Activated naive CD8-positive, alpha-beta T cell treated with anti-CD3 and anti-CD28 coated beads, Interleukin-2, amount 50 U/mL, for 16 hours (primary cell): ENCODE results near the gene CTSL.

Source experiments
- DNase-seq: peaks from one replicate; pipeline ENCODE4 v3.0.0-alpha.2; 2020; ENCODE audit warnings: low read depth, low spot score

CTSL gene

DNA sequence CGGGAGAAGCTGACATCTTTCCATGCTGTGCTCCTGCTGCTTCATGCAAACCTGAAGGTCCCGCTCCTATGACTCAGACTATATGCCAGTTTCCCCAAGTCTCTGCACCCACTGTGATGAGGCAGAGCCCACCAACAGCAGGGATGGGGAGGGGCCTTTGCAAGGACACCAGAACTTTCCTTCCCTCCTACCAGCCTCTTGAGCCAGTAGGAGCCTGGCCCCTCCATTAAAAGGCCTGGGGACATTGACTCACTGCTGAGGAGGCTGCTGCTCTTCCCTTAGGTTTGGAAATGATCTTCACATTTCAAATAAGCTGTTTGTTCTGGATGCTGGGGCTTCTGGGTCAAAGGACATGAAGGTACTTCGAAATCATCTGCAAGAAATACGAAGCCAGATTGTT, 26.1 kb upstream of the CTSL start:
- DNase-seq = no peak

GRCh38 chr9:87701491-87701890, 24.4 kb upstream of the CTSL start:
- no peak for DNase-seq

DNA sequence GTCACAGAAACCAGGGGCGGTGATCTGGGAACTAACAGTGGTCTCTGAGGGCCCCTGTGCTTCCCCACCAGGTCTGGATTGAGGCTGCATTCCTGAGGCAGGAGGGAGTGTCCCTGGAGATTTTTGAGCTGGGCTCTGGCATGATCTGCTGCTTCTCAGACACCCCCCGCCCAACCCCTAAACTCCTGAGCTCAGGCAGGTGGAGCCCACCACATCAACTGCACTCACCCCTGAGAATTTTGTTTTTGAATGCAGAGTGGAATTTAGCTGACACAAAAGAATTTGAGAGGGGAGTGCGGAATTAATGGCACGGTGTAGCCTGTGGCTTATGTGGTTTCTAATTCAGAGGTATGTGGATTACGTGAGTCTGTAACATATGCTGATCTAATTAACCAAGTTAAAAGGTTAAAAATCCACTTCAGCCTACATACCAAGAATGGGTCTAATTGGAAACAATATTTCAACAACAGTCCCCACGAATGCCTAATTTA, 23.9 kb upstream of the CTSL start:
- no peak for DNase-seq

GRCh38 chr9:87702921-87703320, 23.0 kb upstream of the CTSL start:
- no peak for DNase-seq

- no peak for DNase-seq
These were observed 22.2 kb upstream of the CTSL start for GRCh38 chr9:87703636-87704276.

- DNase-seq = no peak
These were observed 21.6 kb upstream of the CTSL start for GRCh38 chr9:87704342-87704741.

GRCh38 chr9:87706066-87706739, 19.7 kb upstream of the CTSL start:
- no peak for DNase-seq

DNA sequence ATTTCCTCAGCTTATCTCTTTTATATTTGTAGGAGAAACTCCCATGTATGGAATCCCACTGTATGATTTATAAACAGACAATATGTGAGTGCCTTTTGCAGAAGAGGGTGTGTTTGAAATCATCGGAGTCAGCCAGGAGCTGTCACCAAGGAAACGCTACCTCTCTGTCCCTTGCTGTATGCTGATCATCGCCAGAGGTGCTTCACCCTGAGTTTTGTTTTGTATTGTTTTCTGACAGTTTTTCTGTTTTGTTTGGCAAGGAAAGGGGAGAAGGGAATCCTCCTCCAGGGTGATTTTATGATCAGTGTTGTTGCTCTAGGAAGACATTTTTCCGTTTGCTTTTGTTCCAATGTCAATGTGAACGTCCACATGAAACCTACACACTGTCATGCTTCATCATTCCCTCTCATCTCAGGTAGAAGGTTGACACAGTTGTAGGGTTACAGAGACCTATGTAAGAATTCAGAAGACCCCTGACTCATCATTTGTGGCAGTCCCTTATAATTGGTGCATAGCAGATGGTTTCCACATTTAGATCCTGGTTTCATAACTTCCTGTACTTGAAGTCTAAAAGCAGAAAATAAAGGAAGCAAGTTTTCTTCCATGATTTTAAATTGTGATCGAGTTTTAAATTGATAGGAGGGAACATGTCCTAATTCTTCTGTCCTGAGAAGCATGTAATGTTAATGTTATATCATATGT, 18.0 kb upstream of the CTSL start:
- DNase-seq = no peak

DNA sequence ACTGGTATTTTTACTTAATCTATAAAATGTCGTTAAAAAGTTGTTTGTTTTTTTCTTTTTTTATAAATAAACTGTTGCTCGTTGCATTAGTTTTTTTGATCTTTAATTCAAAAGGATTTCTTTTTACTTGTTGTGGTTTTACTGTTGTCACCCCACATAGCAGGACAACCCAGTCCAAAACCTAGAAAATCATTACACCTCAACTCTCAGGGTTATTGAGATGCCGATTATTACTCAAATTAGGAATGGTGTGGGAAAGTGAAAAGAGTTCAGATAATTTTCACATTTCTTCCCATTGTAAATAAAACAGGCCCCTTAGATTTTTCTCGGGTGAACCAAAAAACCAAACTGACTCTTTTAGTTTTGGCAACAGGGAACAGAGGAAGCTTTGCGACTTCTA, 17.4 kb upstream of the CTSL start:
- DNase-seq = no peak

GRCh38 chr9:87708986-87709728, 16.8 kb upstream of the CTSL start:
- DNase-seq = no peak

DNA sequence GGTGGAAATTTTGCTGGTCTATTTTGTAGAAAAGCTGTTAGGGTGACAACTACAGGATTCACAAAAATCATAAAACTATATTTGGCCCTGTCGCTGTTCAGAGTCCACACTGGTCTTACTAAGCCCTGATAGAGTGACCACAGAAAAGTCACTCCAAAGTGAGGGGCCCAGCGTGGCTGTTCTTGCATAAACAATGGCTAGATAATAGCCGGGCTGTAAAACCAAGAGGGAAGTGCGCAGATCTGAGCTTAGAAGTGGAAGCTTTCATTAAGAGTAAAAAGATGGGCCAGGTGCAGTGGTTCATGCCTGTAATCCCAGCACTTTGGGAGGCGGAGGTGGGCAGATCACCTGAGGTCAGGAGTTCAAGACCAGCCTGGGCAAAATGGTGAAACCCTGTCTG, 15.5 kb upstream of the CTSL start:
- DNase-seq = no peak

DNA sequence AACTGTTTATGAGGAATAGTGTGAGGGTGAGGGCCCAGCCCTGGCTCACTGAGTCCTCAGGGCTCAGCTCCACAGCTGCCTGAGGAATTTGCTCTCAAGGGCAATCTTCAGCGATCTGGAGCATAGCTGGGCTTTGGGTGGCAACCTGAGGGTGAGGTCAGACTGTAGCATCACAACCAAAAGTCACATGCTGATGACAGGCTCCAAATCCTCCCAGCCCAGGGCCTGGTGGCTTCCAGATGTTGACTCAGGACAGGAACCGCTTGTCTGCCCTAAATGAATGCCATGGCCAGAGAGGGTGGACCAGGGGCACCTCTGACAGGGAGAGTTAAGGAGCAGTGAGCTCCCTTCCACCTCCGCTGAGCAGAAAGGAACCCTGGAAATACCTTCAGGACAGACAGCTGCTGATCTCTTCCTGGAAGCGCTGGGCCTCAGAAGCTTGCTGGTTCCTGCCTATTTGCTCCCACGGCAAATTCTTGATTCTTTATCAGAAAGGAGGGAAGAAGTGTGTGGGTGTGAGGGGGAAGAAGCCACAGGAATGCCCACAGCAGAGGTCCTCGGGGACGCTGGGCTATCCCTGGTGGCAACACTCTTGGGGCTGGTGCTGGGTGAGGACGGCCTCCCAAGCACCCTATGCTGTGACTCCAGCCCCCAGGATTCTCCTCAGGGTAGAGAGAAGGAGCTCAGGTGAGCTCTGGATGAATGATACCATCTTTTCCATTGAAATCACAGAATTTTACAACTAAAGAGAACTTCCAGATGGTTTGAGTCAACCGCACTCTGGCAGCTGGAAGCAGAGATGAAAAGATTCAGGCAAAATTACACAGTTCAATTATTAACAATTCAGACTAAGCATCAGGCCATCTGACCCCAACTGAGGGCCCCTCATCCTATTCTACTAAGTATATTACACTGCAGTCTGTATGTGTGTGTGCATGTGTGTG, 13.8 kb upstream of the CTSL start:
- no peak for DNase-seq

- no peak for DNase-seq
These were observed 13.1 kb upstream of the CTSL start for GRCh38 chr9:87712801-87713277.

GRCh38 chr9:87713278-87713987, 12.5 kb upstream of the CTSL start:
- DNase-seq = no peak

DNA sequence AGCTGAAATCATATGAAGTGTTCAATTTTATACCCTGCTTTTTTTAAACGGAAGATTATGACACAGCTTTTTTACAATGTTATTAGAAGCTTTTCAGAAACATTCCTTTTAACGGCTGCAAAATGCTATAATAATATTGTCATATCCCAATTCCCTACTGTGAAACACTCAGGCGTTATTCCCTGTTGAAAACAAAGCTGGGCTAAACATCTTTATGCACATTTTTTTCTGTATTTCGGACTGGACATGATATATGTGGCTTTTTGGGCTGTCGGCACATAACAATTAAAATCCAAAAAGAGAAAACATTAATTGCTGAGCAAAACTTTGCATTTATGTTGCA, 12.0 kb upstream of the CTSL start:
- no peak for DNase-seq

GRCh38 chr9:87714819-87715218, 11.1 kb upstream of the CTSL start:
- DNase-seq = no peak

DNA sequence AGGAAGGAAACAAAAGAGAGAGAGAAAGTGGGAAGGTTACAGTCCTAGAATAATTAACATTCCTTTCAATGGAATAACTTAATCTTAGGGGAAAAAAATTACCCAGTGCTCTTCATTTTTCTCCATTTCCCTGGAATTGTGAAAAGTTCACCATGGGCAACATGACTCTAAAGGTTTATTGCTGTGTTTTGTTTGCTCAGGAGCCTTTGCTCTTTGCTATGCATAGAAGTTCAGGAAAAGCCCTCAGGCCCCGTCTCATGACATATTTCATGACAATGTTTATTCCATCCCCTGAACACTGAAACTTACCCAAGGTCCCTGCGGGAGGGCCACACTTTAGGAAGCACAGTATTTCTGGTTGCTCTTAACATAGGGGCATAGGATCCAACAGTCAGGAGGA, 9.8 kb upstream of the CTSL start:
- DNase-seq = no peak

GRCh38 chr9:87717456-87717855, 8.5 kb upstream of the CTSL start:
- no peak for DNase-seq

GRCh38 chr9:87718231-87718630, 7.7 kb upstream of the CTSL start:
- DNase-seq = no peak

DNA sequence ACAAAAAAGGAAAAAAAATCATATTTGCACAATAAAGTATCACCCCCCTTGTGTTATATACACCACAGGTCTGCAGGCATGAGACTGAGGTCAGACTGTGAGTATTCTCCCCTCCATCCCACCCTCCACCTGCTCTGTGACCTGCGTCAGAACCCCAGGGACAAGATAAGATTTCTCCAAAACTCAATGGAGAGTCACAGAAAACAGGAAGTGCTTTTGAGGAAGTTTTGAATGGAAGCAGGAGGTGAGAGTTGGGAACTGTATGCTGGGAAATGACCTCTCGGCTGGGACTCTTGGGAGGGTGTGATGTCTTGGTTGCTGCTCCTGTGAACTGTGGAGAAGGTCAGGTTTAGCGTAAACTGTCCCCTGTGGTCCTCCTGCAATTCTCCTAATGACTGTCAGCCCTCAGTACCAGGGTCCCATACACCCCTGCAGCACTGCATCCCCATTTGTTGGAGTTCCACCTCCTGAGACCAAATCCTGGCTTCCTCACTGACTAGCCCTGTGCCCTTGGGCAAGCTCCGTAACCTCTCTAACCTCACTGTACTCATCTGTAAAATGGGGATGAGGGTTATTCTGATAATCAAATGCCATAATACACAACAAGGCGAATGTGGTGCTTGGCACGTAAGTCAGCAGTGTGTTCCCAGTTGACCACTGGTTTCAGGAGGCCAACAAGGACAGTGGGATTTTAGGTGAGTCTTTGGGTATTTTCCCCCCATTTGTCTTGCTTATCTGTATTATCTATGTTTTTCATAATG, 6.9 kb upstream of the CTSL start:
- no peak for DNase-seq
